ENCODE results near the gene TSPEAR. TPM values are rescaled to one million over a fixed set of nuclear protein-coding genes. Genes with fewer than 3 reads are reported as not detected.

Gene TSPEAR
- total and polyA plus RNA-seq, 9 of the 15 experiments (the other 6 are each of a cell fraction or from before 2014, with no cell fraction given), result not detected

- in situ Hi-C loops (cut with MboI), result no loop called here
- WGBS (ENCODE audit: insufficient coverage, low coverage, missing lambda C conversion rate), result 0% methylated on average over 3 of the region's 3 CpGs
- DNase-seq (ENCODE audit: extremely low read depth in 1 of 4, low spot score in 3 of 4) (no peak), ATAC-seq (no peak), FAIRE-seq (no peak)
- Histone ChIP-seq H3K27me3 (ENCODE audit: control insufficient read depth in 2 of 2, insufficient read depth in 2 of 2, low read length in 2 of 2) (peaks cover 34 to 42% of the 10 kb centered on the region in 2 experiments), H3K9me1 (ENCODE audit: control insufficient read depth, insufficient read depth, low read length) (no peaks in the 10 kb centered on the region), H4K20me1 (replicated peaks; ENCODE audit: control insufficient read depth, insufficient read depth, low read length) (peaks cover 9% of the 10 kb centered on the region; the same call in 1 of the 2 replicates), H3K9me3 (replicated peaks; ENCODE audit: control insufficient read depth, insufficient read depth, low read depth, low read length) (no peaks in the 10 kb centered on the region), H2AFZ (ENCODE audit: low read depth, low read length) (no peak overlapping the region), H3K36me3 (ENCODE audit: control insufficient read depth, insufficient read depth, low read length) (no peaks in the 10 kb centered on the region), H3K4me2 (ENCODE audit: insufficient read depth, low read length) (no peak overlapping the region), H3K79me2 (ENCODE audit: control insufficient read depth, insufficient read depth, low read length) (no peaks in the 10 kb centered on the region), H3K4me3 (no peak overlapping the region), H3K4me1 (replicated peaks in 1 of 2; ENCODE audit: control insufficient read depth in 2 of 2, insufficient read depth in 2 of 2, low read length in 2 of 2) (peaks cover 0 to 7% of the 10 kb centered on the region in 2 experiments; a peak in 1 of 5 replicates), H3K27ac (ENCODE audit: extremely low read depth, low read depth, low read length) (no peak overlapping the region), H3K9ac (ENCODE audit: insufficient read depth in 1 of 2, low read depth in 2 of 2, low read length in 2 of 2) (no peak overlapping the region)
- CTCF ChIA-PET (ENCODE audit: low intra/inter-chr PET ratio), result no interaction called here
- POLR2A ChIA-PET, result interaction anchor here (0.6 to 1.4 kb wide), 4 partner anchors 15 to 335 kb away, joined by 3 read pairs; no protein-coding TSS in a partner anchor
- no TSS peak for BruUV-seq (replicated peaks)
- intact Hi-C loops (cut with micrococcal nuclease), result no loop called here
- TF ChIP-seq EP400 (IDR thresholded peaks at IDR 0.05) (no peak), ZBTB7A (IDR thresholded peaks at IDR 0.05; ENCODE audit: borderline replicate concordance, control insufficient read depth, low read depth, low read length) (no peak), PRPF4 (IDR thresholded peaks at IDR 0.05; ENCODE audit: insufficient read depth, low read depth, low read length, poor library complexity, severe bottlenecking) (no peak), HES1 (IDR thresholded peaks at IDR 0.05; ENCODE audit: low read depth) (no peak), ZNF354B (CRISPR knock-in tag; IDR thresholded peaks at IDR 0.05) (no peak), ZNF444 (CRISPR knock-in tag; IDR thresholded peaks at IDR 0.05) (no peak), DEAF1 (CRISPR knock-in tag; IDR thresholded peaks at IDR 0.05) (no peak), SRSF1 (IDR thresholded peaks at IDR 0.05; ENCODE audit: low read depth, low read length) (no peak), SLC30A9 (CRISPR knock-in tag; IDR thresholded peaks at IDR 0.05) (no peak), CTBP1 (IDR thresholded peaks at IDR 0.05; ENCODE audit: borderline replicate concordance) (no peak), XRCC5 (IDR thresholded peaks at IDR 0.05; ENCODE audit: low read depth, low read length) (no peak), CHD1 (IDR thresholded peaks at IDR 0.05; ENCODE audit: low read length) (no peak), ZBED1 (IDR thresholded peaks at IDR 0.05) (no peak), ERF (CRISPR knock-in tag; IDR thresholded peaks at IDR 0.05) (no peak)
Observed at GRCh38 chr21:44738621-44739020, 27.2 kb upstream of the TSPEAR start.
